ENCODE measurements around the gene TRIL.

The TRIL gene

DNA sequence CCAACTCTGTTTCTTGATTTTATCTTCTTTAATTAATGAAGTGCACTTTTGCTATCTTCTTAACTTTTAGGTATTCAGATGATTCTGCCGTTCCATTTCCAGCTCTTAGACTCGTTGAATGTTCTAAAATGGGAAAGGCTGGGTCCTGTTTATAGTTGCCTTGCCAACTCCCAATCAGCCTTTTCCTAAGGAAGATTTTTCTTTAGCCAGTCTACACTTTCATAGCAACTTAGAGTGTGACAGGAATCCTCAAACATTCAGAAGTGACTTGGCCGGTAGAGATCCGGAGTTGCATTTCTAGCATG is 23.0 kb upstream of the TRIL start:
- no peak for DNase-seq (ENCODE audit: low read depth)

GRCh38 chr7:28980451-28981160 is 22.5 kb upstream of the TRIL start:
- no peak for DNase-seq (ENCODE audit: low read depth)

DNA sequence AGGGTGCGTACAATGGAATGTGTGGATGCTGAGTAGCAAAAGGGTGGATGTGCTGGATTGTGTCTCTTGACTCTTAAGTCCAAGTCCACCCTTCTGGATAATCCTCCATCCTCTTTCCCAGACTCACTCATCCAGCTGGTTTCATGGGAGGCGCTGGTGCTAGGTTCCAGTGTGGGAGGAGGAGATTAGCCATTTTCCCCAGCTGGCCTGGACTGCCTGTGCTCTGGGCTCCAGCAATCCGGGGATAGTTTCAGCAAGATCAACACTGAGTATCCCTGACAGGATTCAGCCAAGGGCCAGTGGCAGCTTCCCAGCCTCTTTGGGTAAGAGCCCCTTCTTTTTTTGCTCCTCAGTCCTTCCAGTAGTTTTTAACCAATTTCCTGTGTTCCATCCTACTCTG is 21.6 kb upstream of the TRIL start:
- DNase-seq (ENCODE audit: low read depth) = no peak

DNA sequence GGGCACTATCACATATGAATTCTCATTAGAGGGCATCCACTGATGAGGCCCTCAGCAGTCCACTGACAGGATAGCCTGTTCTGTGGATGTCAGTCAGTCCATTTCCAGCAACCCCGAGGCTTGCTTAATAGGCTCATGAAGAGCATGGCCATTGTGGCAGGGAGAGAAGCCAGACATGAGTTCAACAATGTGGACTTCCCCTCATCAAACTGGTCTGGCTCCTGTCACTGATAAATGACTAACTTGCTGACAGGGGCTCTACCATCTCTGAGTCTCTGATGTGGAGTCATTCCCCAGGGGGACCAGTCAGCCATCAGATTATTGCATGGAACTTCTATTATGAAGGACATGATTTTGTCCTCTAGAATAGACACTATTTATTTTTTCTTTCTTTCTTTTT is 19.8 kb upstream of the TRIL start:
- no peak for DNase-seq (ENCODE audit: low read depth)

DNA sequence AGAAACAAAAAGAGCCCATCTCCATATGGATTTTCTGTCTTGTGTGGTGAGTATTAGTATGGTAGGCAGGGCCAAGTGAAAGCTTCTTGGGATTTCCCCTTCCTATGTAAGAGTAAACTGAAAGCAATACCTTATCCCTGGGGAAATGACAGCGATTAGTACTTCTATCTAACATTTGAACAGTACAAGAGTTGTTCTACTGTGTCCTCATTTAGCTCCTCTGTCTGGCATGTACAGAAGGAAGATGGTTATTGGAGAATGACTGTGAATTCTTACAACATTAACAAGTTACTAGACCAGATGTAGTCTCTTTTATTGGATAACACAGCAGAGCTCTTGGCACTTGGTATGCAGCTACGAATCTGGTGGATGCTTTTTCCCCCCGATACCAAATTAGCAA is 17.9 kb upstream of the TRIL start:
- DNase-seq (ENCODE audit: low read depth) = no peak

DNA sequence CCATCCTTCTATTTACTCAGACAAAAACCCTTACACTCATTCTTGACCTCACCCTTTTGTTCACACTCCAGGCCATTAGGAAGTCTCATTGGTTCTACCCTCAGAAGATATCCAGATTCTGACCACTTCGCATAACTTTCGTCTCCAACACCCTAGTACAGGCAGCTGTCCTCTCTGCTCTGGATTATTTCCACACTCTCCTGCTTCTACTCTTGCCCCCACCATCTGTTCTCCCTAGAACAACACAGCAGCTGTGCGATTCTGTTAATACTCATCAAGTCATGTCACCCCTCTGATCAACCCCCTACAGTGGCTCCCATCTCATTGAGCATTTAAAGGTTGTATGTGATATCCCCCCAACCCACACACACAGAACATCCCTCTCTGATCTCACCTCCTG is 15.5 kb upstream of the TRIL start:
- no peak for DNase-seq (ENCODE audit: low read depth)

GRCh38 chr7:28964056-28964455 is 5.9 kb upstream of the TRIL start:
- no peak for DNase-seq (ENCODE audit: low read depth)

DNA sequence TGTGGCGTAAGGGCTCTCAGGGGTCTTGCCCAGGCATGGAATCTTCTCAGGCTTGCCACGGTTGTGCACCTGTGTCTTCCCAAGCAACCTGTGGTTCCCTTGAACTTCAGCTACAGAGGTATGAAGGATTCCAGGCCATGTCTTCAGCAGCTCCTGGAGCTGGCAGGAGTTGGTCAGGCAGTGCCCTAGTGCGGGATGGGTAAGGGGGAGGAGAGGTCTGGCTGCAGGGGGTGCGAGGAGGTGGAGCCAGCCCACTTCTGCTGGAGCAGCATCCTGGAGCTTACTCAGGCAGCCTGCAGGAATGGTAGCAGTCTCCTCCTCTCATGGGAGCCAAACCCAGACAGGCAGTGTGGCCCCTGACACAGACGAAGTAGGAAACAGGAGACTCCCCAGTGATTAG is 3.8 kb upstream of the TRIL start:
- no peak for DNase-seq (ENCODE audit: low read depth)

DNA sequence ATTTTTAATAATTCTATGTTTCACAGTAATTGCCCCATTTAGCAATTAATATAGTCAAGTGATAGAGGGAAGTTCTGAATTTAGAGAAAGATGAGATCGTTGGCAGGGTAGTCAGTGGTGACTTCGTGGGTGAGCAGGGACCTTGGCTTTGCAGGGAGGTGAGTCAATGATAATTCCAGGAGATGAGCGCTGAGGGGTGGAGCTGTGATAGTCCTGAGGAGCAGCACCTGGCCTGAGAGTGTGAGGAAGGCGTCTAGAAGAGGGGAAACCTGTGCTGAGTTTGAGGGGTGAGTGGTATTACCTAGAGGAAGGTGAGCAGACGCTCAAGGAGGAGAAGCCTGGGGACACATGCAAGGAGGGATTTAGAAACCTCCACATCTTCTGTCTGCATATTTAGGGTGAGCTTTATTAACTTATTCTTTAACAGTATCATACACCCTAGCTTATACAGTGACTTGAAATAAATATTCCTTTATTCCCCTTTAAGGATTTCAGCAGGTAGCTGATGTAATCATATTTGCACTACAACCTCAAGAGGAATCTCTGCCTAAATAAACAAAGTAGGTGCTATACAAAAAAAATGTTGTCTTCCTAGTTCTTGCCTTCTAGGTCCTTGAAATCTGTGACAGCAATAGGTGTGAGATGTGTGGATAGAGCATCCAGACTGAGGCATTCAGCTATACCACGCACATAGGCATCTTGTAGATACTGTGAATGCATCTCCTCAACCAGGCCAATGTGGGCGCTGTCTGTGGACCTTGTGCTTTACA is 2.1 kb upstream of the TRIL start:
- no peak for DNase-seq (ENCODE audit: low read depth)

- no peak for DNase-seq (ENCODE audit: low read depth)
Measured at GRCh38 chr7:28958980-28959347, 834 bp upstream of the TRIL start.

DNA sequence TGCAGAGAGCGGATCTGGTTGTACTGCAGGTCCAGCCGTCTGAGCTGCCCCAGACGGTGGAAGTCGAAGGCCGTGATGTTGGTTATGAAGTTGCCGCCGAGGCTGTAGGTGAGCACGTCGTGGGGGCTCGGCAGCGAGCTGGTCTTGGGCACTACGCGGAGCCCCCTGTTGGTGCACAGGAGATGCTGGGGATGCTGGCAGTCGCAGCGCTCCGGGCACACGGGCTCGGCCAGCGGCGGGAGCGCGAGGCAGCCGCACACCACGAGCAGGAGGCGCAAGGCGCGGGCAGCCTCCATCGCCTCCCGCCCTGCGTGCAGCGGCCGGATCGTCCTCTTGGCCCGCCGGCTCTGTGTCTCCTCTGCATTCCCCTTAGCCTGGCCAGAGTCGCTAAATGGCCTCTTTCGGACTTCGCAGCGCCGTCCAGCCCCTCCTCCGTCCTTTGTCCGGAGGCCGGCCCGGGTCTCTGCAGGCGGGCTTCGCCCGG is 337 bp downstream of the TRIL start:
- DNase-seq (ENCODE audit: low read depth) = no peak

DNA sequence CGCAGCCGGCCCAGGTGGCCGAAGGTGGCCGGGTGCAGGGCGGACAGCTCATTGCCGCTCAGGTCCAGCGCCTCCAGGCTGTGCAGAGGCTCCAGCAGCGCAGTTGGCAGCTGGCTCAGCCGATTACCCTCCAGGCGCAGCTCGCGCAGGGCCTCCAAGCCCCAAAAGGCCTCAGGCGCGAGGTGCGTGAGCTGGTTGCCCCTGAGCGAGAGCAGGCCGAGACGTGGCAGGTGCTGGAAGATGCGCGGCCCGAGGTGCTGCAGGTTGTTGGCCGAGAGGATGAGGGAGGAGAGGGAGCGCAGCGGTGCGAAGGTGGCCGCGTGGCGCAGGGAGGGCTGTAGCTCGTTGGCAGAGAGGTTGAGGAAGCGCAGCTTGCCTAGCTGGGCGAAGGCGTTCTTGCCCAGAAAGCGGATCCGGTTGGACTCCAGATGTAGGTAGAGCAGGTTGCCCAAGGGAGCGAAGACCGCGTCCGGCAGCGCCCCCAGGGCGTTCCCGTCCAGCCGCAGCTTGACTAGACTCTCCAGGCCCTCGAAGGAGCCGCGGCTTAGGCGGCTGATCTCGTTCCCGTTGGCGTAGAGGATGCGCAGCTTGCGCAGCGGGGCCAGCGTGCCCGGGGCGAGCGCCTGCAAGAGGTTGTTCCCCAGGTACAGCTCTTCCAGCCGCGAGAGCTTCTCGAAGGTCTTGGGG is 923 bp downstream of the TRIL start:
- DNase-seq (ENCODE audit: low read depth) = no peak

- no peak for DNase-seq (ENCODE audit: low read depth)
Measured at GRCh38 chr7:28956608-28957063, 1.5 kb downstream of the TRIL start.

DNA sequence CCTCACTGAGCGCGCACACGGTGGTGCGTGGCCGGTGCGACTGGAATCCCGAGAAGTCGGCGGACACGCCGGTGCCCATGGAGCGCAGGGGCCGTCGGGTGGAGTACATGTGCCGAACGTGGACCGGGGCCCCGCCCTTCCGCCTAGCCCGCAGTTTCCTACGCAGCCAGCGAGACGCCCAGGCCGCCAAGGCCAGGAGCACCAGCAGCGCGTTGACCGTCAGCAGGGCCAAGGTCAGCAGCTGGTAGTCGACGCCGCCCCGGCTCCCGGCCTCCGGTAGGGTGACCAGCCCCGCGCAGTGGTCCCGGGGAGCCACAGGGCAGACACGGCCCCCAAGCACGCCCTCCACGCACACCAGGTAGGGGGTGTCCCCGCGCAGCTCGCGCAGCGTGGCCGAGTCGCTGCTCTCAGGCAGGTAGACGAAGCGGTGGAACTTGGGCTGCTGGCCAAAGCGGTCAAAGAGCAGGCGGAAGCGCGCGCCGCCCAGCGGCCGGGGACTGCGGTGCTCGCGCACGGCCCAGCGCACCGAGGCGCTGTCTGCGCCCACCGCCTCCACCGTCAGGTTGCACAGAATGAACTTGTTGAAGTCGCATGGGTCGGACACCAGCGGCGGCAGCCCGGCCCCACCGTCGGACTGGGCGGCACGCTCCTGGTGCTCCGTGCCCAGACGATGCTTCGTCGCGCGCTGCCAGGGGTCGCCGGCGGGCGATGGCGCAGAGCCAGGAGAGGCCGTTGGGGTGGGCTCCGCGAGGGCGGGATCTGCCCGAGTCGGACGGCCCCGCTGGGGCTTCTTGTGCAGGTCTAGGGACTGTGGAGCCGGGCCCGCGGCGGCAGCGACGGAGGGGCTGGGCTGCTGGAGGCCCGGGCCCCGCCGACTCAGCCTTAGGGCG is 2.2 kb downstream of the TRIL start:
- no peak for DNase-seq (ENCODE audit: low read depth)

- no peak for DNase-seq (ENCODE audit: low read depth)
Measured at GRCh38 chr7:28955356-28955717, 2.8 kb downstream of the TRIL start.

GRCh38 chr7:28954946-28955345 is 3.2 kb downstream of the TRIL start:
- no peak for DNase-seq (ENCODE audit: low read depth)

DNA sequence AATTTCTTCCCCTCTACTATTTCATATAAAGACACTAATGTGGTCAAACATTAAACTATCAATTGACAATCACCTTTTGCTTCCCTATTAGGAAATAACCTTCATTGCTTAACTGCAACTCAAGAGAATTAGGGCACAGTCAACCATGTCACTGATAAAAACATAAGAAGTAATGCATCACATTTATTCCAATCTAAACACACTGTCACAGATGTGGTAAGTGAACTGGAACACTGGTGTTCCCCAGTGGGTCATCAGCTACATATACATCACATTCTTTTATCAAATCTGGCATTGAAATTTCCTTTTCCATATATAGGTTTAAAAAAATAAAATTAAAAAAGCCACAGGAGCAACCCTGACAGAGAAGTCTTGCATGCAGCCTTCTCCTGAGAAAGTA is 3.7 kb downstream of the TRIL start:
- no peak for DNase-seq (ENCODE audit: low read depth)

DNA sequence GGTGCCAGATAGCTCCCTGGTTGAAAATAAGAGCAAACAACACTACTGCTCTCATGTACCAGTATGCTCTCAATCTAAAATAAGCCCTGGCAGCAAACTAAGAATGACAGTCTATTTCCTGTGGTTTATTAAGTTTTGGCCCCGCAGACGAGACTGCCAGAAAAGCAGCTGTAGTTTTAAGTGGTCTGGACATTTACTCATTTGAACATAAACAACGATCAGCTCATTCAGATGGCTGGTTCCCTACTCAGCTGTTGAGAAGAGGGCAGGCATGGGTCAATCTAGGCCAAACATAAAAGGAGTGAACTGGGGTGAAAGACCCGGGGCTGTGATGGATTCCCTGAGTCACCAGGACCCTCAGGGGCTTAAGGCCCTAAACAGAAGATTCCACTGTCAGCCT is 4.5 kb downstream of the TRIL start:
- DNase-seq (ENCODE audit: low read depth) = no peak

- no peak for DNase-seq (ENCODE audit: low read depth)
Measured at GRCh38 chr7:28942168-28942567, 16.0 kb downstream of the TRIL start.

- DNase-seq (ENCODE audit: low read depth) = no peak
Measured at GRCh38 chr7:28941633-28942032, 16.5 kb downstream of the TRIL start.

DNA sequence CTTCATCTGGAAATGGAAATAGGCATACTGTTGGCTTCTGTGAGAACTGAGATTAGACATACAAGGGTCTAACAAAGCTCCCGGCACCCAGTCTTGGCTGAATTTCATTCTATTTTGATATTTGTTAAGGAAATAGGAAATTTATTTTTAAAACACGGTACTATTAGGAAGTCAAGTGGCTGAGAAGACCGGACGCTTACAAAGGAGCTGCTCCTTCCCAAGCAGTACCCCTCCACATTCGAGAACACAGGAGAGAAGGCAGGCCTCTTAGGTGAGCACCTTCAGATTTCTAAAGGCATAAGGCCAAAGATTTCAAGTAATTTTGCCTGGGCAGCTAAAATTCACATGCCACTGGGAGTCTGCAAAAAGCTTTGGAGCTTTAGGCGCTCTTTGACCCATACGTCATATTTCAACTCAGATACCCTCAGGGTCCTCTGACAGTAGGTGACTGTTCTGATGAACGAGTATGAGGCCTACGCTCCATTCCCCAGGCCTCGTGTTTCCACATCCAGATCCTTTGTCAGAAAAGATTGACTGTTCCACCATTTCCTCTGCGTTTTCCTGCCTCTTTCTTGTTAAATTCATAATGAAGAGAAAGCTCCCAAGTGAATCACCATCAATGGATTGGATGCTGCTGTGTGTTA is 17.3 kb downstream of the TRIL start:
- no peak for DNase-seq (ENCODE audit: low read depth)

Data from stimulated activated CD4-positive, alpha-beta T cell treated with anti-CD3 and anti-CD28 coated beads, Interleukin-2, amount 100 ng/mL, for 4 hours (primary cell).